ENCODE data around the gene IPCEF1. TPM values are rescaled to one million over a fixed set of nuclear protein-coding genes. Genes with fewer than 3 reads are reported as not detected.

IPCEF1 gene
- polyA plus RNA-seq, 1 experiment = 0.35 TPM

- no peak for DNase-seq (ENCODE audit: low read depth, low spot score)
- TF ChIP-seq CTCF (IDR thresholded peaks at IDR 0.05; ENCODE audit: low read depth, low read length) = no peak
- ChIA-PET POLR2A (no interaction called here), CTCF (no interaction called here)
- no peaks in the 10 kb centered on the region for H3K27me3 ChIP-seq (ENCODE audit: control insufficient read depth, insufficient read depth, low read length)
- H3K4me3 ChIP-seq (ENCODE audit: low read depth, low read length) = no peak overlapping the region
- H3K27ac ChIP-seq (ENCODE audit: low read depth, low read length) = no peak overlapping the region
- H3K9me3 ChIP-seq (ENCODE audit: control insufficient read depth, insufficient read depth, low read length) = no peaks in the 10 kb centered on the region
Observed at GRCh38 chr6:154258064-154258757, 98.4 kb downstream of the IPCEF1 start.

GRCh38 chr6:154257067-154257466, 99.5 kb downstream of the IPCEF1 start:
- CTCF ChIA-PET = interaction anchor here (1.0 kb wide), 1 partner anchor 19 kb away, joined by 3 read pairs; no protein-coding TSS in a partner anchor

GRCh38 chr6:154252678-154253077, 103.9 kb downstream of the IPCEF1 start:
- ChIA-PET CTCF (no interaction called here), POLR2A (no interaction called here)
- Histone ChIP-seq H3K4me3 (ENCODE audit: low read depth, low read length) (no peak overlapping the region), H3K27me3 (ENCODE audit: control insufficient read depth, insufficient read depth, low read length) (no peaks in the 10 kb centered on the region), H3K9me3 (ENCODE audit: control insufficient read depth, insufficient read depth, low read length) (no peaks in the 10 kb centered on the region), H3K27ac (ENCODE audit: low read depth, low read length) (no peak overlapping the region)
- no peak for TF ChIP-seq CTCF (IDR thresholded peaks at IDR 0.05; ENCODE audit: low read depth, low read length)
- no peak for DNase-seq (ENCODE audit: low read depth, low spot score)

More at GRCh38 chr6:154257067-154257466, 99.5 kb downstream of the IPCEF1 start:
- Histone ChIP-seq H3K27me3 (ENCODE audit: control insufficient read depth, insufficient read depth, low read length) (no peaks in the 10 kb centered on the region), H3K27ac (ENCODE audit: low read depth, low read length) (no peak overlapping the region), H3K9me3 (ENCODE audit: control insufficient read depth, insufficient read depth, low read length) (no peaks in the 10 kb centered on the region), H3K4me3 (ENCODE audit: low read depth, low read length) (no peak overlapping the region)
- DNase-seq (ENCODE audit: low read depth, low spot score) = no peak
- POLR2A ChIA-PET = no interaction called here
- no peak for TF ChIP-seq CTCF (IDR thresholded peaks at IDR 0.05; ENCODE audit: low read depth, low read length)

GRCh38 chr6:154251116-154251515, 105.5 kb downstream of the IPCEF1 start:
- H3K9me3 ChIP-seq (ENCODE audit: control insufficient read depth, insufficient read depth, low read length) = no peaks in the 10 kb centered on the region
- CTCF ChIA-PET = interaction anchor here (0.6 to 0.9 kb wide), 3 partner anchors 15 to 478 kb away, joined by 3 to 4 read pairs (median 3); no protein-coding TSS in a partner anchor
- DNase-seq (ENCODE audit: low read depth, low spot score) = no peak
- POLR2A ChIA-PET = interaction anchor here (0.6 kb wide), 1 partner anchor 1937 kb away, joined by 3 read pairs; no protein-coding TSS in a partner anchor
- H3K4me3 ChIP-seq (ENCODE audit: low read depth, low read length) = no peak overlapping the region
- no peaks in the 10 kb centered on the region for H3K27me3 ChIP-seq (ENCODE audit: control insufficient read depth, insufficient read depth, low read length)
- no peak for TF ChIP-seq CTCF (IDR thresholded peaks at IDR 0.05; ENCODE audit: low read depth, low read length)
- no peak overlapping the region for H3K27ac ChIP-seq (ENCODE audit: low read depth, low read length)

- H3K27ac ChIP-seq (ENCODE audit: low read depth, low read length) = no peak overlapping the region
- TF ChIP-seq CTCF (IDR thresholded peaks at IDR 0.05; ENCODE audit: low read depth, low read length) = no peak
- H3K9me3 ChIP-seq (ENCODE audit: control insufficient read depth, insufficient read depth, low read length) = no peaks in the 10 kb centered on the region
- H3K27me3 ChIP-seq (ENCODE audit: control insufficient read depth, insufficient read depth, low read length) = no peaks in the 10 kb centered on the region
- CTCF ChIA-PET = interaction anchor here (1.1 kb wide), 1 partner anchor 96 kb away, joined by 3 read pairs; no protein-coding TSS in a partner anchor
- POLR2A ChIA-PET = no interaction called here
- DNase-seq (ENCODE audit: low read depth, low spot score) = no peak
- H3K4me3 ChIP-seq (ENCODE audit: low read depth, low read length) = no peak overlapping the region
Observed at GRCh38 chr6:154249499-154250298, 106.9 kb downstream of the IPCEF1 start.

Data from AG04450 (cell line).